AG08395 (cell line): ENCODE data around the gene KCTD11.

Experiments
- DNase-seq: peaks from one replicate; pipeline ENCODE4 v3.0.0; 2012; ENCODE audit warnings: mixed read lengths, low spot score

Gene KCTD11

GRCh38 chr17:7379134-7379533 lies 27.2 kb downstream of the KCTD11 start:
- DNase-seq: no peak

GRCh38 chr17:7380321-7380720 lies 28.4 kb downstream of the KCTD11 start:
- DNase-seq: peak; percentile 82

GRCh38 chr17:7380855-7381683 lies 29.1 kb downstream of the KCTD11 start, which contains the start of gene TNK1:
Gene TNK1 (plus strand): TSS chr17:7381089. CDS start chr17:7382927, 1,838 bp downstream.
- peak; percentile 63 for DNase-seq

GRCh38 chr17:7382901-7383300 lies 30.9 kb downstream of the KCTD11 start:
- DNase-seq: no peak

GRCh38 chr17:7383371-7383741 lies 31.4 kb downstream of the KCTD11 start:
- no peak for DNase-seq

GRCh38 chr17:7383742-7384488 lies 32.0 kb downstream of the KCTD11 start:
- peak; percentile 40 for DNase-seq

- no peak for DNase-seq
These were observed 32.6 kb downstream of the KCTD11 start for GRCh38 chr17:7384489-7385081.

- no peak for DNase-seq
These were observed 36.9 kb downstream of the KCTD11 start for GRCh38 chr17:7388856-7389255.

- no peak for DNase-seq
These were observed 38.3 kb downstream of the KCTD11 start for GRCh38 chr17:7389924-7390910.

- no peak for DNase-seq
These were observed 39.3 kb downstream of the KCTD11 start for GRCh38 chr17:7391307-7391706.

GRCh38 chr17:7392696-7393612 lies 41.0 kb downstream of the KCTD11 start:
- DNase-seq: no peak

GRCh38 chr17:7393613-7394451 lies 41.9 kb downstream of the KCTD11 start:
- peak; percentile 35 for DNase-seq

- DNase-seq: peak; percentile 92
These were observed 42.7 kb downstream of the KCTD11 start, which contains the start of gene PLSCR3 for GRCh38 chr17:7394452-7395191. Gene PLSCR3 (minus strand): TSS chr17:7394525. CDS start chr17:7394110, 415 bp downstream.

- no peak for DNase-seq
These were observed 44.2 kb downstream of the KCTD11 start for GRCh38 chr17:7396147-7396546.

- DNase-seq: no peak
These were observed 46.6 kb downstream of the KCTD11 start for GRCh38 chr17:7398612-7399011.

- DNase-seq: peak; percentile 25
These were observed 51.2 kb downstream of the KCTD11 start for GRCh38 chr17:7403043-7403726.

- DNase-seq: peak; percentile 84
These were observed 51.7 kb downstream of the KCTD11 start for GRCh38 chr17:7403727-7403976.

GRCh38 chr17:7403977-7404736 lies 52.2 kb downstream of the KCTD11 start, which contains the start of gene TMEM256:
Gene TMEM256 (minus strand): TSS chr17:7404097. CDS start chr17:7404084, 13 bp downstream.
- DNase-seq: peak; percentile 98
